GM19438 (cell line): ENCODE data around the gene EVC.

Experiments
- ATAC-seq: cut with Tn5 transposase; IDR thresholded peaks from one replicate; pipeline ENCODE4 v1.9.1; 2021; ENCODE audit warnings: low read depth; ENCODE audit not compliant: unreplicated experiment

EVC gene

DNA sequence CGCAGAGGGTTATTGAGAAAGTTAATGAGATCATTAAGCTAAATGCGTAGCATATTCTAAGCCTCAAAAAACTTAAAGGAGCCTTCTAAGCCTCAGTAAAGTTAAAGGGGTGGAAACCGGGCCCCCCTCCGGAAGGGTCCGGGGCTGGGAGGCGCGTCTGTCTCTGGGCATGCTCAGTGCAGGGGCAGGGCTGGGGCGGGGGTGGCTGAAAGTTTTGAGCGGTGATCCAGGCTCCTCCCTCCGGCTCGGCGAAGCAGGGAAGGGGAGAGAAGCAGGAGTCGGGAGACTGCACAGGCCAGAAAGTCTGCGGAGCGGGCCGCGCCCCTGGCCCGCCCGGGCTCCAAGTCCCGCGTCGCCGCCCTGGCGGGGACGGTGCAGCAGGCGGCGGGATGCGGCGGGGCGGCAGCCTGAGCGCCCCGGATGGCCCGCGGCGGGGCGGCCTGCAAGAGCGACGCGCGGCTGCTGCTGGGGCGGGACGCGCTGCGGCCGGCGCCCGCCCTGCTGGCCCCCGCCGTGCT, at the start of gene EVC:
Gene EVC (plus strand): TSS at position 241 of the 518 bp plus-strand sequence. CDS start 180 bp downstream, at position 421.
- ATAC-seq, result no peak

DNA sequence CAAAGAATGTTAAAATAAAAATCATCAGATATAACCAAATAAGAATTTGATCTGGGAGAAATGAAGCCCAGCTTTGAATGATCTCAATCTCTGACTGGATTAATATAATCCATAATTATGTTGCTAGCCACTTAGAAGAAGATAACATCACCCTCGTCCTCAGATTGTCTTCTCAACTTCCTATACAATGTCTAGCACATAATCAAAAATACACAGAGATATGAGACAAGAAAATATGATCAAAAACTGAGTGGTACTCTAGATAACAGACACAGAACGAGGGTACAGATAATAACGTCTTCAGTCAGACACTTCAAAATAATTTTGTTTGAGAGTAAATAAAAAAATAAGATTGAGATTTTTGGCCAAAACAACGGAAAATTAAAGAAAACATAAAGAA, 49.8 kb upstream of the EVC start:
- ATAC-seq, result no peak

DNA sequence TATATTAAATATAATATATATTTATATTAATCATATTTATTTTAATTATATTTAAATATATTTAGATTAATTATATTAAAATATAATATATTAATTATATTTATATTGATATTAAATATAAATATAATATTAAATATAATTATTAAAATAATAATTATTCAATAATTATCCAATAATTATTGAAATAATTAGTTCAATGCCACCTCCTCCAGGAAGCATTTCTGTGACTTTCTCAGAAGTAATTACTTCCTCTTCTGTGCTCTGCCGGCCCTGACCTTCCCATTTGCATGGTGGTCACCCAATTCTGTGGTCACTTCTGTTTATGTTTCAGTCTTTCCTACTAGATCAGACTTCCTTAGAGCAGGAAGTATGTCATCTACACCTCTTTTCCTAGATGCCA, 48.4 kb upstream of the EVC start:
- no peak for ATAC-seq

DNA sequence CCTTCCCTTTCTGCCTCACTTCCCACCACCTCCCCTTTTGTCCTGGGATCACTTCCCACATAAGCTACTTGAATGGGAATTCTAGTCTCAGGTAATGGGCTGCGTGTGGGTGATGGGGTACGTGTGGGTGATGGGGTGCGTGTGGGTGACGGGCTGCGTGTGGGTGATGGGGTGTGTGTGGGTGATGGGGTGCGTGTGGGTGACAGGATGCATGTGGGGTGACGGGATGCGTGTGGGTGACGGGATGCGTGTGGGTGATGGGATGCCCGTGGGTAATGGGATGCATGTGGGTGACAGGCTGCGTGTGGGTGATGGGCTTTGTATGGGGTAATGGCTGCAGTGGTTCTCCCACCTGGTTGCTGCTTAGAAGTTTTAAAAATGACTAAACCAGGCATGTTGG, 46.2 kb upstream of the EVC start:
- no peak for ATAC-seq

DNA sequence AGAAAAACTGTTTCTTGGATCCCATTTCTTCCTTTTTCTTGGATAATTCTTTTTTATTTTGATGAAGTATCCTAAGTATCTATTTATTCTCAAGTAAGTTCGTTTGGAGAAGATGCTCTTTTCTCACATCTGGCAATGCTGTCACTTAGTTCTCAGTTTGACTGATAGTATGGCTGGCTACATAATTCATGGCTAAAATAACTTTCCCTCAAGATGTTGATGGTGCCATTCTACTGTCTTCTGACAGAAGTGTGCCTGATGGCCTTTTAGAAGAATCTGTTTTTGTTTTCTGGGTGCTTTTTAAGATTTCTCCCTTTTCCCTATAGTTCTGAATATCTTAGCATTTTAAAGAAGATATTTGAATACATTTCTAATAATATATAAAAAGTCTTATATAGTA, 44.3 kb upstream of the EVC start:
- ATAC-seq, result no peak

DNA sequence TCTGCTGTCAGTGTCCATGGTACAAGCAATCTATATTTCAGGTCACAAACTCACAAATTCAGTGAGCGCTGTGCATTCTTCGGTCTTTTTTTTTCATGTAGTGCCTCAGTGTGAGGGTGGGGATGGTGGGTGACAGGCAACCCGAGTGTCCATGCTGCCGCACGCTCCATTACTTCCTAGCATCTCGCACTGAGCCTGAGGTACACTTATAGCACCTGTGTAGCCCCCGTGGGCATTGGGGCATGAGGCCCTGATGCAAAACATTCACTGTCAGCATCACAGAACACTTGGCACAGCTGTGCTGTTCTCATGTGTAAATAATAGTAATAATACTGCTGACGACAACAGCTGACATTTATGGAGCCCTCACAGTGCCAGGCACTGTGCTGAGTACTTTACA, 34.2 kb upstream of the EVC start:
- ATAC-seq, result no peak

DNA sequence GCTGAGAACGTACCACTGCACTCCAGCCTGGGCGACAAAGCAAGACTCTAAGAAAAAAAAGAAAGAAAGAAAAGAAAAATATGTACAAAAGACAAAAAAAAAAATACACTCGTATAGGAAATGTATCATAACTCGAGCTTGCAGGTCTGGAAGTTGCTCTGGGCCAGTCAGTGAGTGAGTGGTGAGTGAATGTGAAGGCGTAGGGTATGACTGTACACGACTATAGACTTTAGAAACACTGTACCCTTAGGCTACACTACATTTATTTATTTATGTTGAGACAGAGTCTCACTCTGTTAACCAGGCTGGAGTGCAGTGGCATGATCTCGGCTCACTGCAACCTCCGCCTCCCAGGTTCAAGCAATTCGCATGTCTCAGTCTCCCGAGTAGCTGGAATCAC, 32.0 kb upstream of the EVC start:
- ATAC-seq, result no peak

DNA sequence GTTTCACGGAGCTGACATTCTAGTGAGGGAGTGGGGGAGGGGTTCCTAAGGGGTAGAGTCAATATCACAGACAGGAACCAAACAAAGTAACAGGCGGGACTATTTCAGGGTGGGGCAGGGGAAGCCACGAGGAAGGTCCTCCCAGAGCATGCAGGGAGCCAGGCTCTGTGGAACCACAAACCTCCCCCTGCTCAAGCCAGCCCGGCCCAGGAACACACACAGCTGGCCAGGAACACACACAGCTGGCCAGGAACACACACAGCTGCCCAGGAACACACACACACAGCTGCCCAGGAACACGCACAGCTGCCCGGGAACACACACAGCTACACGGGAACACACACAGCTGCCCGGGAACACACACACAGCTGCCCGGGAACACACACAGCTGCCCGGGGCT, 27.4 kb upstream of the EVC start:
- no peak for ATAC-seq

DNA sequence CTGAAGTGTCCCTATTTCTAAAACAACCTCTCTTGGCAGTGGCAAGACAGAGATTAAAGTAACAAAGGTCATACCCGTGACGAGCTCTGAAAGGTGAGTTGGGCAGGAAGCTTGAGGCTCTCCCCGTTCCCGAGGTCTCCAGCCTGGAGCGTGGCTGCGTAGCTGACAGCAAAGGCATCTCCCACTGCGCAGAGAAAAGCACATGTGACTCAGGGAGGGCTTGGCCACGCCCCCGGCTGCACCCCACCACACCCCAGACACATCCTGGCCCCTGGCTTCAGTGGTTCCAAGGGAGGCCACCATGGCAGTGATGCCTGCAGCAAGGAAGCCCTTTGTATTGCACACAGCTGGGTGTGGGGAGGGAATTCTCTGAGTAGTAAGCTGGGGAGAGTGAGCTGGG, 25.7 kb upstream of the EVC start:
- no peak for ATAC-seq

DNA sequence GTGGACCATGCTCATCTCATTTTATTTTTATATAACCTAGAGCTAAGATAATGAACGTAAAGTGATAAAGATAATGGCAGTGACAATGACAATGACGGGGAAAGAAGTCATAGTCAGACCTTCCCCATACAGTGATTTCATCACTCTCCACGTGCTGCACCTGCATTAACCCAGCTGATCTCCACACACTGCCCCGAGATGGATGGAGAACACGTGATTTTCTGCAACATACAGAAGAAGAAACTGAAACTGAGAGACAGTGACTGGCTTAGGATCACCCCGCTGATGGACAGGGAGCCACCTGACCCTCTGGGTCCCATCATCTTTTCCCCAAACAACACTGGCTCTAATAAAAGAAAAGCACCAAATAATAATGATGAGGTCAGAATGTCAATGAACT, 24.7 kb upstream of the EVC start:
- no peak for ATAC-seq

DNA sequence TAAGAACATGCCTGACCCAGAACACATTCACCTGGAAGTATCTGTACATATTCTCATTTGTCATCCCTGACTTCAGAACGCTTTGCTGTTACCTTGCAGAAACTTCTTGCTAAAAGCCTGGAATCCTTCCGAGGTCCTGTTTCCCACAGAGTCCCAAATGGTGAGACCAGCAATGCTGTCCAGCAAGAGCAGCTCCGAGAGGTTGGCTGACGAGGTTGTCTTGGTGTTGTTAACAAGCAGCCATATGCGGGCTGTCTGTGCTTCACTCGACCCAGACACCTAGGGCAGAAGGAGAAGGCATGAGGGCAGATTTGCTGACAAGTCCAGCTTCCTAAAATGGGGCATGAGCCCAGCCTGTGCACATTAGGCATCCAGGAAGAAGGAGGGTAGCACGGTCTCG, 21.9 kb upstream of the EVC start:
- no peak for ATAC-seq

DNA sequence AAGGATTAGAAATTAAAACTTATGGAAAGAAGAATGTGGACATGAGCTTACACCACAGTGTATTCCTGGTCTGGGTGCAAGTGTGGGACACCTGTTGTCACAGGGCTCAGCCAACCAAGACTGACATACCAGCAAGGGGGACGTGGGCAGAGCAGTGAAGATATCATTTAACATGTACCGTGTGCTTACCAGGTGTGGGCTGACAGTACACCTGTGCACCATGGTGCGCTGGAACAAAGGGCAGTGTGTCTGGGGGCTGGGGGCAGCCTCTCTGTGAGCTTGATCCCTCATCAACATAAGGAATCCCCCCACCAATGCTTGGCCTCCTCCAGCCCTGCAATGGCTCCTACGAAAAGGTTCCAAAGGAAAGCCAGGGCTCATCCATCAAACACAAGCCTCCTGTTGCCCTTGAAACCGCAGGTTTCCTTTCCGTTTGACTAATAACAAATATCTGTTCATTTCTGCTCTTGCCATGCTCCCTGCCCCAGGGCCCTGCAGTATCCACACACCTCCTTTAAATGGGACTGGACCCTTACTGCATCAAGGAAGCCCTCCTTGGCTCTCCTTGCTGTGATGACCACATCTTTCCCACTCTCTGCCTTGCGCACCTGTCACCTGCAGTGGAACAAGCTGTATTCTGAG, 19.4 kb upstream of the EVC start:
- ATAC-seq, result no peak

DNA sequence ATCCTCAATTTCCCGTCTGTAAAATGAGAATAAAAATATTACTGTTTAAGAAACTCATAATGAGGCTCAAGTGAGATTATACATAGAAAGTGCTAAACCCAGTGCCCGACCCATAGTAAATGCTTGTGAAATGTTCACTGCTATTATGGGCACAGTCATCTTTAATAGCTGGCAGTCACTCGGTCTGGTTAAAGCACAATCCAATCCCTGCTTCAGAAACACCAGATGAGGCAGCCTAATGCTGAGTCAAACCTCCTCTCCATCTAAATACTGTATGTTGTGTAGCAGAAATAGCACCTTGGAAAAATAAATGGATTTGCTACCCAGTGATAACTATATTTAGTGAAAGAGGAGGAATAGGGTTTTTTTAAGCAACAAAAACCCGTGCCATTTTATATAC, 17.1 kb upstream of the EVC start:
- ATAC-seq, result no peak

DNA sequence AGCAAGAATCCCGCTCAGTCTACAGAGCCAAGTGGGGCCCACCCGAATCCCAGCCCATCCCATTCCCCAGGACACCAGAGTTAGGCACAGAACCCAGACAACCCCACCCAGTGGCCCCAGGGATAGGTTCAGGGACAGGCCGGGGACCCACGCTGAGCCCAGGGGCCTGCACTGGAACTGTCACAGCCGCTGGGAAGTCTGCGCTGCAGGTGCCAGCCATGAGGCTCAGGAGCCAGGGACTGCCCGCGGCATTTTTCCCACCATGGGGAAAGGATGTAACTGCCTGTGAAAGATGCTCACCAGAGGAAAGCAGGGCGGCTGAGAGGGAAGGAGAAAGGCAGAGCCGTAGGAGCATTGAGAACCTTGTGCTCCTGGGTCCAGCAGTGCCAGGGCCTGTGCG, 14.7 kb upstream of the EVC start:
- ATAC-seq, result no peak

DNA sequence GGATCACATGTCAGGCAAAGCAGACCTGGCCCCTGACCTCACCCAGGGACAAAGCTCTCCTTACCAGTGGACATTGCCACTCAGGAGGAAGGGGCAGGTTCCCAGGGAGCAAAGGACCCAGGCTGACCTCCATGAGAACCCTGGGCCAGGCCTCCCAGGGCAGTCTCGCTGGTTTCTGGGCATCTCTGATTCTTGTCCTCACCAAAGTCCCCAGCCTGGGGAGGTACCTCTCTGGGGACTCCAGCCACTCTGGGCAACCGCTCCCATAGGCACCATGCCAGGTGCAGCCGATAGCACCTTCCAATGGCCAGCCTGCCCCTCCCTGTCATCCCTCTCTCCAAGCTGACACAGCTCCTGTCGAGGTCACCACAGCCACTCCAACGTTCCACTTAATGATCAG, 10.5 kb upstream of the EVC start:
- ATAC-seq, result no peak

DNA sequence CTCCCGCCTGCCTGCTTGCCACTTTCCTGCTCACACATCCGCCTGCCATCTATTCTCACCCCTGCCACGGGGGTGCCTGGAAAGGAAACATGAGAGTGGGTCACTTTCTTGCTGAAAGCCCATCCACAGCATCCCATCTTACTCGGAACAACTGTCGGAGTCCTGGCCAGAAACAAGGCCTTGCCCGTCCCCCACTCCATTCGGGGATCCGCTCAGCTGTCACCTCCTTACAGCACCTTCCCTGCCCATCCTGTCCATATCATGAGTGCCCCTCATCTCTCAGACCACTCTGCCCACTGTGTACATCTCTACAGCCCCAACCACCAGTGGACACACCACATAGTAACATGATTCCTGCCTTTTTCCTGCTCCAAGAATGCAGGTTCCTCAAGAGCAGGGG, 9.0 kb upstream of the EVC start:
- ATAC-seq, result no peak

DNA sequence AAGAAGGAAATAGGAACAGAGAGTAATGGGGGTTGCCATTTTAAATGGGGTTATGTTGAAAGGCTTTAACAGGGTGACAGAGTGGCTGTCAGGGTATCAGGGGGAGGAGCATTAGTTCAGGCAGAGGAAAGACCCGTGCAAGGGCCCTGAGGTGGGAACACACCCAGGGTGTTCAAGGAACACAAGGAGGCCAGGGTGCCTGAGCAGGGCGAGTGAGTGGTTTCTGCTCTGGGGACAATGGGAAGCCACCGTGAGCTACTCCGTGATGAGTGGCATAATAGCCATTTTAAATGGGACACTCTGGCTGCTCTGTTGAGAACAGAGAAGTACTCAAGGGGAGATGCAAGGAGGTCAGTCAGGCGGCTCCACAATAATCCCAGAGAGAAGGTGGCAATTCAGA, 7.2 kb upstream of the EVC start:
- ATAC-seq, result no peak

DNA sequence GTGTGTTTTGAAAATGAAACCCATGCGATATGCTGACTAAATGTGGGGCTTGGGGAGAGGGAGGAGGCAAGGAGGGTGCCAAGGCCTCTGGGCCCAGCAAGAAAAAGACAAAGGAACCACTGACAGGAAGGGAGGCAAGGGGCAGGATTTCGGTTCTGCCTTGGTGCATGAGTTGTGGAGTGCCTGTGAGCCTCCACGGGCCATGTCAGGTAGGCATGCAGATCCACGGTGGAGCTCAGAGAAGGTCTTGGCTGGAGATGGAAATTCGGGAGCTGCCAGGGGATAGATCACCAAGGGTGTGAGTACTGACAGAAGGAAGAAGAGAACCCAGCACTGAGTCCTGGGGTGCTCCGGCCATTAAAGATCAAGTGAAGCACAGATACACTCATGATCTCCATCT, 6.7 kb upstream of the EVC start:
- ATAC-seq, result no peak

DNA sequence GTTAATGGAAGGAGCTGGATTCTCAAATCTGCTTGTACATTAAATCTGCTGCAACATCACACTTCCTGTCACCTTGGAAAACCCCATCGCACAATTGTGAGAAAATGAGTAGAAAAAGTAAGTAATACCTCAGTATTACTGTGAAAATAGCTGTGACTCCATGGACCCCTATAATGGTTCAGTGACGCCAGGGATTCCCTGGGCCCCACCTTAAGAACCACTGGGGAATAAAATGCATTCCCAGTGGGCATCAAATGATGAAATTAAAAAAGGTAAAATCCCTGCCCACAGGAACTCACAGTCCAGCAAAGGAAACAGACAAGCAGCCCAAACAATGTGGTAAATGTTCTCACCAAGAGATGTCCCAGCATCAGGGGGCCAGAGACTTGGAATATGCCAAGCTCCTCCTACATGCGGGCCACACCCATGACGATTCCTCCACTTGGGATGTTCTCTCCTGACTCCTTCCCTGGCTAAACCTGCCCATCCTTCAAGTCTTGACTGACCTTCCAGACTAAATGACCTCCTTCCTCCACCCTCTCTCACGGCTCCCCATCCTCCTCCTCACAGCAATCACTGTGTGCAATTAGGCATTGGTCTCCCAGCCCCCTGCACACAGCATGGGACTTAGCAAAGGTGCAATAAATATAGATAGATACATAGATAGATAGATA, 5.2 kb upstream of the EVC start:
- no peak for ATAC-seq

DNA sequence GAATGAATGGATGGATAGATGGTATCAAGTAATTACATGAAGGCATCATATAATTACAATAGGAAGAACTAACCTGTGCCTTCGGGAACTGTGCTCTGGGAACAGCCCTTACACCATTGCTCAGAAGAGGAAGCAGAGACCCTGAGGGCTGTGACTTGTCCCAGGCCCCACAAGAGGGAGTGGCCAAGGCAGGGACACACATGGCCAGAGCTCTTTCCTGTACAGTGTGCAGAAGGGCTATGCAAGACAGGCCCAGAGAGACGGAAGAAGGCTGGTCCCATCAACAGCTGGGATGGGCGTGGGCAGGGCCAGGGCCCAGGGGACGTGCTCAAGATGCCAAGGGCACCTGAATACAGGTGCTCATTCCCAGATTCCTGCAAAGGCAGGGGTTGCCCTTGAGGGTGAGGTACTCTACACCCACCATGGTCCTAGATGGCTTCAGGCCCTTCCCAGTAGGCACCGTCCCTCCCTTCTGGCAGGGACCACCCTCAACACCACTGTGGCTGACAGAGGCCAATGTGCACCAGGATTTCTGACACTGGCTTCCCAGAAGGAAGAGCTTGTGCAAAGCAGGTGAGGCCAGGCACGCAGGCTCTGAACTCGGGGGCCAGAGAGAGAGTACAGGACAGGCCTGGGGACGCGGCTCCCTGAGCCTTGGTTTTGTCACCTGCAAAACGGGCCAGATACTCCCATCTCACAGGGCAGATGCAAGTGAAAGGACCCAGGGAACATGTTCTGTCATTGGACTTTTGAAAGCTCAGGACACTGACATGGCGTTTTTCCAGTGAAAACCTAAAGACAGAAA, 4.3 kb upstream of the EVC start:
- ATAC-seq, result no peak

DNA sequence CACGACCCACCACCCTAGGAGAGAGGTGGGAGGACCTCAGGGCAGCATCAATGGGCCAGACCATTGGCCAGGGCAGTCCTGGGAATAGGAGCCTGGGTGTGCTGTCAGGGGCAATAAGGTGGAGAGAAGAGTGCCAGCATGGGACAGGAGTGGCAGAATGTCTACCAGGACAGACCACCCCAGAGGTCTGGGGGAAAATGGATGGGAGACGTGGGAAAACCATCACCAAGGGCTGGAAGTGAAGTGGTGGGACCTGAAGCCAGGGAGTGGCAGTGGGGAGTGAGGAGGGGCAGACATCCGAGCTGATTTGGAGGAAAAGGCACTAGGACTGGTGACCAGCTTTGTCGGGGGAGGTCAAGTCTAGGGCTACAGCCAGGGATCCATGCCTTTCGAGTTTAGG, 3.6 kb upstream of the EVC start:
- ATAC-seq, result no peak
